Measurements from ENCODE around the gene TEAD1. TPM values are rescaled to one million over a fixed set of nuclear protein-coding genes. Genes with fewer than 3 reads are reported as not detected.

TEAD1 gene
- polyA plus RNA-seq, 1 donor (not counting 4 experiments of a cell fraction or from before 2014, with no cell fraction given): 32.7 TPM

DNA sequence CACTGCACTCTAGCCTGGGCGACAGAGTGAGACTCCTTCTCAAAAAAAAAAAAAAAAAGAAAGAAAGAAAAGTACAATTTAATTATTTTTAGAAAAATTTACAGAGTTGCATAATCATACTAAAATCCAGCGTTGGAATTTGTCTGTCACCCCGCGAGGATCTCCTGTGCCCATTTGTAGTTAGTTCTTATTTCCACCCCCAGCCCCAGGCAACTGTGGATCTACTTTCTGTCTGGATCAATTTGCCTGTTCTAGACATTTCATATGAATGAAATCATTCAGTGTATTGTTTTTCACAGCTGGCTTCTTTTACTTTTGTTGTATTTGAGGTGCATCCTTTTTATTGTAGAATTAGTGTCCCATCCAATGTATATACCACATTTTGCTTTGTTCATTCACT lies 232.3 kb downstream of the TEAD1 start:
- Histone ChIP-seq H3K36me3 (ENCODE audit: control insufficient read depth in 2 of 2, extremely low read depth in 1 of 2, insufficient read depth in 2 of 2, low read length in 2 of 2) (peaks cover 21 to 24% of the 10 kb centered on the region in 2 experiments), H2AFZ (ENCODE audit: control insufficient read depth, low read length) (no peak overlapping the region), H3K9me3 (ENCODE audit: control insufficient read depth, low read depth, low read length) (no peaks in the 10 kb centered on the region), H3K4me1 (ENCODE audit: control insufficient read depth, extremely low read depth, insufficient read depth, low read length) (peaks cover under 1% of the 10 kb centered on the region), H3K27ac (ENCODE audit: control insufficient read depth, insufficient read depth, low read length) (no peak overlapping the region), H3K4me3 (ENCODE audit: control insufficient read depth in 2 of 3, extremely low read depth in 1 of 3, insufficient read depth in 2 of 3, low read depth in 1 of 3, low read length in 3 of 3) (no peak overlapping the region), H3K79me2 (ENCODE audit: control insufficient read depth, insufficient read depth, low read length) (peaks cover 2% of the 10 kb centered on the region), H3K27me3 (ENCODE audit: control insufficient read depth, extremely low read depth, insufficient read depth, low read length) (no peaks in the 10 kb centered on the region), H4K20me1 (ENCODE audit: control insufficient read depth, extremely low read depth, insufficient read depth, low read length) (no peaks in the 10 kb centered on the region), H3K9ac (ENCODE audit: control insufficient read depth, extremely low read depth, insufficient read depth, low read length) (no peak overlapping the region), H3K4me2 (ENCODE audit: control insufficient read depth, extremely low read depth, insufficient read depth, low read depth, low read length) (no peak overlapping the region), H3K9me1 (ENCODE audit: control insufficient read depth, extremely low read depth, insufficient read depth, low read length) (no peaks in the 10 kb centered on the region)
- FAIRE-seq (no peak), DNase-seq (ENCODE audit: low read depth, low spot score) (no peak)
- TF ChIP-seq EZH2 (IDR thresholded peaks at IDR 0.05; ENCODE audit: low read length): no peak
- TF ChIP-seq, protein P1, sequence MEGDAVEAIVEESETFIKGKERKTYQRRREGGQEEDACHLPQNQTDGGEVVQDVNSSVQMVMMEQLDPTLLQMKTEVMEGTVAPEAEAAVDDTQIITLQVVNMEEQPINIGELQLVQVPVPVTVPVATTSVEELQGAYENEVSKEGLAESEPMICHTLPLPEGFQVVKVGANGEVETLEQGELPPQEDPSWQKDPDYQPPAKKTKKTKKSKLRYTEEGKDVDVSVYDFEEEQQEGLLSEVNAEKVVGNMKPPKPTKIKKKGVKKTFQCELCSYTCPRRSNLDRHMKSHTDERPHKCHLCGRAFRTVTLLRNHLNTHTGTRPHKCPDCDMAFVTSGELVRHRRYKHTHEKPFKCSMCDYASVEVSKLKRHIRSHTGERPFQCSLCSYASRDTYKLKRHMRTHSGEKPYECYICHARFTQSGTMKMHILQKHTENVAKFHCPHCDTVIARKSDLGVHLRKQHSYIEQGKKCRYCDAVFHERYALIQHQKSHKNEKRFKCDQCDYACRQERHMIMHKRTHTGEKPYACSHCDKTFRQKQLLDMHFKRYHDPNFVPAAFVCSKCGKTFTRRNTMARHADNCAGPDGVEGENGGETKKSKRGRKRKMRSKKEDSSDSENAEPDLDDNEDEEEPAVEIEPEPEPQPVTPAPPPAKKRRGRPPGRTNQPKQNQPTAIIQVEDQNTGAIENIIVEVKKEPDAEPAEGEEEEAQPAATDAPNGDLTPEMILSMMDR (optimal IDR thresholded peaks at IDR 0.05 in 1 of 3, IDR thresholded peaks at IDR 0.05 in 1 of 3, conservative IDR thresholded peaks at IDR 0.05 in 1 of 3; ENCODE audit: extremely low read depth in 1 of 3, insufficient read depth in 2 of 3, low read length in 3 of 3): no peak
- dilution Hi-C loops (cut with MboI; ENCODE audit: extremely low pct_ligation_motif_present, low sequenced_read_pairs): no loop called here

GRCh38 chr11:12909879-12910278 lies 235.7 kb downstream of the TEAD1 start:
- dilution Hi-C loops (cut with MboI; ENCODE audit: extremely low pct_ligation_motif_present, low sequenced_read_pairs): no loop called here
- H3K4me3 ChIP-seq (ENCODE audit: control insufficient read depth in 2 of 3, extremely low read depth in 1 of 3, insufficient read depth in 2 of 3, low read depth in 1 of 3, low read length in 3 of 3): no peak overlapping the region
- no peaks in the 10 kb centered on the region for H3K9me3 ChIP-seq (ENCODE audit: control insufficient read depth, low read depth, low read length)
- TF ChIP-seq, protein P1 (optimal IDR thresholded peaks at IDR 0.05 in 1 of 3, IDR thresholded peaks at IDR 0.05 in 1 of 3, conservative IDR thresholded peaks at IDR 0.05 in 1 of 3; ENCODE audit: extremely low read depth in 1 of 3, insufficient read depth in 2 of 3, low read length in 3 of 3): no peak
- no peak for TF ChIP-seq EZH2 (IDR thresholded peaks at IDR 0.05; ENCODE audit: low read length)
- H3K27ac ChIP-seq (ENCODE audit: control insufficient read depth, insufficient read depth, low read length): no peak overlapping the region
- H3K9ac ChIP-seq (ENCODE audit: control insufficient read depth, extremely low read depth, insufficient read depth, low read length): no peak overlapping the region
- H3K4me2 ChIP-seq (ENCODE audit: control insufficient read depth, extremely low read depth, insufficient read depth, low read depth, low read length): no peak overlapping the region
- FAIRE-seq: no peak
- peaks cover 2% of the 10 kb centered on the region for H4K20me1 ChIP-seq (ENCODE audit: control insufficient read depth, extremely low read depth, insufficient read depth, low read length)
- no peaks in the 10 kb centered on the region for H3K27me3 ChIP-seq (ENCODE audit: control insufficient read depth, extremely low read depth, insufficient read depth, low read length)
- H2AFZ ChIP-seq (ENCODE audit: control insufficient read depth, low read length): no peak overlapping the region
- no peaks in the 10 kb centered on the region for H3K79me2 ChIP-seq (ENCODE audit: control insufficient read depth, insufficient read depth, low read length)
- DNase-seq (ENCODE audit: low read depth, low spot score): no peak
- no peaks in the 10 kb centered on the region for H3K4me1 ChIP-seq (ENCODE audit: control insufficient read depth, extremely low read depth, insufficient read depth, low read length)
- H3K36me3 ChIP-seq (ENCODE audit: control insufficient read depth in 2 of 2, extremely low read depth in 1 of 2, insufficient read depth in 2 of 2, low read length in 2 of 2): peaks cover 9 to 12% of the 10 kb centered on the region in 2 experiments
- H3K9me1 ChIP-seq (ENCODE audit: control insufficient read depth, extremely low read depth, insufficient read depth, low read length): no peaks in the 10 kb centered on the region
